ENCODE data around the gene CYTH2.

DNA sequence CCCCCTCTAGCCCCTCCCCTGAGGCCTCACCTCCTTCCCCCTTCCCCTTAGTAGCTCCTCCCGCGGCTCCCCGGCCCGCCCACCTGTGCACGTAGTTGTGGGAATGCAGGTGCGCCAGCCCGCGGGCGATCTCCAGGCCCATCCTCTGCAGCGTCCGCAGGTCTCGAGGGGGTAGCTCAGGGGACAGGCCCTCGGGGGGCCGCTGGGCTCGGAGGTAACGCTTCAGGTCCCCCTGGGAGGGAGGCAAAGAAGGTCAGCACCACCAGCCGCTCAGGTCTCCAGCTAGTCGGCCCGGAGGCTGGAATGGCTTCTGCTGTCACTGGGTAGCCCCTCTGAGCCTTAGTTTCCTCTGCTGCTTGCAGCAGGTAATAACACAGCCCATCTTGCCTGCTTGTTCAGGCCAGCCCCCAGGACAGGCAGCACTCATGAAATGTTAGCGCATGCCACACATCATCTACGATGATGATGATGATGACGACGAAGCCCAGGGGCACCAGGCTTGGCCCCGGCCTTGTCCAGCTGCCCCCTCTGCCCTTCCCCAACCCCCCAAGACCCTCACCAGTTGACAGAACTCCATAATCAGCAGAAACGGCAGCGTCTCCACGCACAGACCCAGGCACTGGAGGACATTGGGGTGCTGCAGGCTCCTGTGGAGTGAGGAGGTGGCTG lies 33.3 kb downstream of the CYTH2 start:
- TF ChIP-seq CSDC2 (CRISPR knock-in tag; IDR thresholded peaks at IDR 0.05) (no peak), SNAI2 (CRISPR knock-in tag; IDR thresholded peaks at IDR 0.05) (no peak), TCF4 (CRISPR knock-in tag; IDR thresholded peaks at IDR 0.05; ENCODE audit: borderline replicate concordance) (no peak), GLIS3 (CRISPR knock-in tag; IDR thresholded peaks at IDR 0.05) (no peak), ESRRG (CRISPR knock-in tag; IDR thresholded peaks at IDR 0.05) (no peak), PPARA (CRISPR knock-in tag; IDR thresholded peaks at IDR 0.05; ENCODE audit: borderline replicate concordance) (no peak), CREB5 (CRISPR knock-in tag; IDR thresholded peaks at IDR 0.05; ENCODE audit: low read depth) (no peak)
- TF ChIP-seq, protein P1, sequence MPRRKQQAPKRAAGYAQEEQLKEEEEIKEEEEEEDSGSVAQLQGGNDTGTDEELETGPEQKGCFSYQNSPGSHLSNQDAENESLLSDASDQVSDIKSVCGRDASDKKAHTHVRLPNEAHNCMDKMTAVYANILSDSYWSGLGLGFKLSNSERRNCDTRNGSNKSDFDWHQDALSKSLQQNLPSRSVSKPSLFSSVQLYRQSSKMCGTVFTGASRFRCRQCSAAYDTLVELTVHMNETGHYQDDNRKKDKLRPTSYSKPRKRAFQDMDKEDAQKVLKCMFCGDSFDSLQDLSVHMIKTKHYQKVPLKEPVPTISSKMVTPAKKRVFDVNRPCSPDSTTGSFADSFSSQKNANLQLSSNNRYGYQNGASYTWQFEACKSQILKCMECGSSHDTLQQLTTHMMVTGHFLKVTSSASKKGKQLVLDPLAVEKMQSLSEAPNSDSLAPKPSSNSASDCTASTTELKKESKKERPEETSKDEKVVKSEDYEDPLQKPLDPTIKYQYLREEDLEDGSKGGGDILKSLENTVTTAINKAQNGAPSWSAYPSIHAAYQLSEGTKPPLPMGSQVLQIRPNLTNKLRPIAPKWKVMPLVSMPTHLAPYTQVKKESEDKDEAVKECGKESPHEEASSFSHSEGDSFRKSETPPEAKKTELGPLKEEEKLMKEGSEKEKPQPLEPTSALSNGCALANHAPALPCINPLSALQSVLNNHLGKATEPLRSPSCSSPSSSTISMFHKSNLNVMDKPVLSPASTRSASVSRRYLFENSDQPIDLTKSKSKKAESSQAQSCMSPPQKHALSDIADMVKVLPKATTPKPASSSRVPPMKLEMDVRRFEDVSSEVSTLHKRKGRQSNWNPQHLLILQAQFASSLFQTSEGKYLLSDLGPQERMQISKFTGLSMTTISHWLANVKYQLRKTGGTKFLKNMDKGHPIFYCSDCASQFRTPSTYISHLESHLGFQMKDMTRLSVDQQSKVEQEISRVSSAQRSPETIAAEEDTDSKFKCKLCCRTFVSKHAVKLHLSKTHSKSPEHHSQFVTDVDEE (CRISPR knock-in tag; IDR thresholded peaks at IDR 0.05): no peak
- TF ChIP-seq, protein P2, sequence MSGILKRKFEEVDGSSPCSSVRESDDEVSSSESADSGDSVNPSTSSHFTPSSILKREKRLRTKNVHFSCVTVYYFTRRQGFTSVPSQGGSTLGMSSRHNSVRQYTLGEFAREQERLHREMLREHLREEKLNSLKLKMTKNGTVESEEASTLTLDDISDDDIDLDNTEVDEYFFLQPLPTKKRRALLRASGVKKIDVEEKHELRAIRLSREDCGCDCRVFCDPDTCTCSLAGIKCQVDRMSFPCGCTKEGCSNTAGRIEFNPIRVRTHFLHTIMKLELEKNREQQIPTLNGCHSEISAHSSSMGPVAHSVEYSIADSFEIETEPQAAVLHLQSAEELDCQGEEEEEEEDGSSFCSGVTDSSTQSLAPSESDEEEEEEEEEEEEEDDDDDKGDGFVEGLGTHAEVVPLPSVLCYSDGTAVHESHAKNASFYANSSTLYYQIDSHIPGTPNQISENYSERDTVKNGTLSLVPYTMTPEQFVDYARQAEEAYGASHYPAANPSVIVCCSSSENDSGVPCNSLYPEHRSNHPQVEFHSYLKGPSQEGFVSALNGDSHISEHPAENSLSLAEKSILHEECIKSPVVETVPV (CRISPR knock-in tag; IDR thresholded peaks at IDR 0.05): no peak
